Upper lobe of left lung (tissue), 4 donors: ENCODE data around the gene LATS2.

Experiments used
- EP300 ChIP-seq, 4 donors: sonication (generic); formaldehyde crosslinking; IDR thresholded peaks; one replicate each; pipeline ENCODE4 v1.5.1; 2017; ENCODE audit warnings: antibody characterized with exemption in 4 of 4, control low read depth in 2 of 4
- POLR2A ChIP-seq, 4 donors: fragments of 450-650 bp; IDR thresholded peaks; one replicate each; pipeline ENCODE4 v1.5.1; 2016 to 2017; ENCODE audit warnings: antibody characterized with exemption in 4 of 4, mild to moderate bottlenecking in 2 of 4
- POLR2AphosphoS5 ChIP-seq, 2 donors: sonication (generic); formaldehyde crosslinking; IDR thresholded peaks; one replicate each; pipeline ENCODE4 v1.5.1; 2017; ENCODE audit warnings: antibody characterized with exemption in 2 of 2
- TF ChIP-seq, protein P1 (sequence below), 6 experiments: fragments of 450-650 bp in 4 of 6; fragments of 200-600 bp in 2 of 6; sonication (generic) in 2 of 6; IDR thresholded peaks; one replicate each; pipeline ENCODE4 v1.5.1; 2016 to 2019; ENCODE audit warnings: antibody characterized with exemption in 6 of 6

GRCh38 chr13:20953245-20953931 is 108.0 kb downstream of the LATS2 start:
- TF ChIP-seq, protein P1, sequence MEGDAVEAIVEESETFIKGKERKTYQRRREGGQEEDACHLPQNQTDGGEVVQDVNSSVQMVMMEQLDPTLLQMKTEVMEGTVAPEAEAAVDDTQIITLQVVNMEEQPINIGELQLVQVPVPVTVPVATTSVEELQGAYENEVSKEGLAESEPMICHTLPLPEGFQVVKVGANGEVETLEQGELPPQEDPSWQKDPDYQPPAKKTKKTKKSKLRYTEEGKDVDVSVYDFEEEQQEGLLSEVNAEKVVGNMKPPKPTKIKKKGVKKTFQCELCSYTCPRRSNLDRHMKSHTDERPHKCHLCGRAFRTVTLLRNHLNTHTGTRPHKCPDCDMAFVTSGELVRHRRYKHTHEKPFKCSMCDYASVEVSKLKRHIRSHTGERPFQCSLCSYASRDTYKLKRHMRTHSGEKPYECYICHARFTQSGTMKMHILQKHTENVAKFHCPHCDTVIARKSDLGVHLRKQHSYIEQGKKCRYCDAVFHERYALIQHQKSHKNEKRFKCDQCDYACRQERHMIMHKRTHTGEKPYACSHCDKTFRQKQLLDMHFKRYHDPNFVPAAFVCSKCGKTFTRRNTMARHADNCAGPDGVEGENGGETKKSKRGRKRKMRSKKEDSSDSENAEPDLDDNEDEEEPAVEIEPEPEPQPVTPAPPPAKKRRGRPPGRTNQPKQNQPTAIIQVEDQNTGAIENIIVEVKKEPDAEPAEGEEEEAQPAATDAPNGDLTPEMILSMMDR (IDR thresholded peaks at IDR 0.05), result no peak
- no peak for TF ChIP-seq POLR2A (IDR thresholded peaks at IDR 0.05)
- no peak for TF ChIP-seq POLR2AphosphoS5 (IDR thresholded peaks at IDR 0.05)
- no peak for TF ChIP-seq EP300 (IDR thresholded peaks at IDR 0.05)
